H1 (cell line): ENCODE measurements around the gene CACNA2D4. TPM values are rescaled to one million over a fixed set of nuclear protein-coding genes. Genes with fewer than 3 reads are reported as not detected.

Experiments used
- CTCF ChIA-PET: fragments of 300-600 bp; sonication (Branson Sonifier 250); formaldehyde crosslinking; loops from one replicate; lab custom pipeline; 2021; ENCODE audit not compliant: partially characterized antibody; lab: Charles Lee
- POLR2A ChIA-PET: fragments of 300-600 bp; sonication (Branson Sonifier 250); formaldehyde crosslinking; loops from one replicate; lab custom pipeline; 2021; ENCODE audit warnings: inconsistent platforms; ENCODE audit not compliant: partially characterized antibody; lab: Charles Lee
- DNase-seq, 2 experiments: peaks; one replicate each; pipeline versions ENCODE4 v3.0.0 to v3.0.0-alpha.2; 2010 to 2022; ENCODE audit warnings: low spot score in 2 of 2, low read depth in 1 of 2, mixed read lengths in 1 of 2
- FAIRE-seq: peaks from 2 replicates; lab custom pipeline; 2011; peaks lifted over from hg19 to GRCh38; lab: Jason Lieb, UNC
- H2AFZ ChIP-seq: 2 replicates; pipeline ENCODE4 v1.8.1; 2012; ENCODE audit warnings: low read length, inconsistent platforms
- H2AK5ac ChIP-seq: 2 replicates; pipeline ENCODE4 v1.6.1; 2013; ENCODE audit warnings: low read depth, low read length
- H2BK120ac ChIP-seq: replicated peaks from 2 replicates; pipeline ENCODE3; 2013; ENCODE audit warnings: low read depth, low read length, inconsistent platforms
- H2BK12ac ChIP-seq: 2 replicates; pipeline ENCODE4 v1.6.1; 2013; ENCODE audit warnings: low read depth, low read length
- H2BK15ac ChIP-seq: 2 replicates; pipeline ENCODE4 v1.6.1; 2013; ENCODE audit warnings: low read length
- H2BK20ac ChIP-seq: 2 replicates; pipeline ENCODE4 v1.6.1; 2013; ENCODE audit warnings: low read length
- H2BK5ac ChIP-seq: 2 replicates; pipeline ENCODE4 v1.6.1; 2013; ENCODE audit warnings: low read depth, low read length
- H3K14ac ChIP-seq: 2 replicates; pipeline ENCODE4 v1.6.1; 2013; ENCODE audit warnings: inconsistent platforms; ENCODE audit not compliant: insufficient read length
- H3K18ac ChIP-seq: 2 replicates; pipeline ENCODE4 v1.6.1; 2013; ENCODE audit warnings: low read length; ENCODE audit errors: extremely low read depth
- H3K23ac ChIP-seq: 2 replicates; pipeline ENCODE4 v1.6.1; 2013; ENCODE audit warnings: inconsistent platforms; ENCODE audit not compliant: insufficient read length
- H3K23me2 ChIP-seq: 2 replicates; pipeline ENCODE4 v1.6.1; 2013; ENCODE audit warnings: low read depth, low read length
- H3K27ac ChIP-seq: 2 replicates; pipeline ENCODE4 v1.6.1; 2011; ENCODE audit warnings: low read depth, low read length, inconsistent platforms
- H3K27me3 ChIP-seq, 4 experiments: replicated peaks in 1 of 4; 1 replicate in 1 of 4; 2 replicates in 3 of 4; pipeline versions ENCODE4 v1.6.1 to v1.8.1; 2011 to 2013; ENCODE audit warnings: low read length in 3 of 4, mild to moderate bottlenecking in 3 of 4, inconsistent platforms in 2 of 4, mixed read lengths in 2 of 4, moderate library complexity in 1 of 4; ENCODE audit not compliant: control insufficient read depth in 3 of 4, insufficient read depth in 3 of 4; ENCODE audit errors: extremely low read depth in 1 of 4
- H3K36me3 ChIP-seq, 4 experiments: 2 replicates each; pipeline versions ENCODE4 v1.6.1 to v1.8.1; 2011 to 2013; ENCODE audit warnings: mild to moderate bottlenecking in 4 of 4, low read length in 3 of 4, moderate library complexity in 2 of 4, control low read depth in 1 of 4, inconsistent platforms in 1 of 4; ENCODE audit not compliant: insufficient read depth in 4 of 4, control insufficient read depth in 2 of 4
- H3K4ac ChIP-seq: replicated peaks from 2 replicates; pipeline ENCODE3; 2013; ENCODE audit warnings: low read length, low read depth, mixed read lengths, inconsistent platforms; ENCODE audit not compliant: insufficient read length
- H3K4me1 ChIP-seq, 4 experiments: replicated peaks in 1 of 4; 1 replicate in 1 of 4; 2 replicates in 3 of 4; pipeline versions ENCODE4 v1.6.1 to v1.8.1; 2011 to 2013; ENCODE audit warnings: low read length in 3 of 4, inconsistent platforms in 2 of 4, mixed read lengths in 1 of 4; ENCODE audit not compliant: insufficient read depth in 4 of 4, control insufficient read depth in 3 of 4
- H3K4me2 ChIP-seq, 2 experiments: 2 replicates each; pipeline versions ENCODE4 v1.6.1 to v1.8.1; 2011 to 2013; ENCODE audit warnings: low read depth in 2 of 2, low read length in 2 of 2, control low read depth in 1 of 2, inconsistent platforms in 1 of 2, mild to moderate bottlenecking in 1 of 2; ENCODE audit not compliant: insufficient read depth in 1 of 2
- H3K4me3 ChIP-seq, 4 experiments: fragments of 200-600, 300-600 bp in 1 of 4; sonication (generic), shearing (Covaris generic), sonication (Bioruptor Twin) in 1 of 4; 2 replicates each; pipeline versions ENCODE4 v1.5.1 to v1.8.1; 2011 to 2016; ENCODE audit warnings: low read length in 4 of 4, low read depth in 3 of 4, control low read depth in 2 of 4, inconsistent platforms in 2 of 4, mild to moderate bottlenecking in 2 of 4, mixed read lengths in 1 of 4, moderate library complexity in 1 of 4; ENCODE audit not compliant: insufficient read depth in 2 of 4; ENCODE audit errors: extremely low read depth in 1 of 4
- H3K56ac ChIP-seq: replicated peaks from 2 replicates; pipeline ENCODE3; 2013; ENCODE audit warnings: low read depth, mild to moderate bottlenecking, mixed read lengths, low read length, inconsistent platforms; ENCODE audit not compliant: insufficient read length
- H3K79me1 ChIP-seq: 2 replicates; pipeline ENCODE4 v1.6.1; 2013; ENCODE audit warnings: low read depth, low read length, control low read depth
- H3K79me2 ChIP-seq, 2 experiments: 2 replicates each; pipeline versions ENCODE4 v1.6.1 to v1.8.1; 2012 to 2013; ENCODE audit warnings: low read length in 2 of 2, mild to moderate bottlenecking in 2 of 2, inconsistent platforms in 1 of 2; ENCODE audit not compliant: insufficient read depth in 2 of 2, control insufficient read depth in 1 of 2
- H3K9ac ChIP-seq, 4 experiments: replicated peaks in 1 of 4; 1 replicate in 1 of 4; 2 replicates in 3 of 4; pipeline versions ENCODE4 v1.6.1 to v1.8.1; 2011 to 2013; ENCODE audit warnings: low read depth in 3 of 4, low read length in 3 of 4, control low read depth in 2 of 4, mild to moderate bottlenecking in 2 of 4, moderate library complexity in 2 of 4, inconsistent platforms in 1 of 4; ENCODE audit errors: extremely low read depth in 1 of 4
- H3K9me3 ChIP-seq, 2 experiments: 2 replicates each; pipeline versions ENCODE4 v1.6.1 to v1.8.1; 2012 to 2013; ENCODE audit warnings: mild to moderate bottlenecking in 2 of 2, moderate library complexity in 2 of 2, control low read depth in 1 of 2, inconsistent platforms in 1 of 2, low read depth in 1 of 2, low read length in 1 of 2, mixed read lengths in 1 of 2; ENCODE audit not compliant: insufficient read depth in 2 of 2
- H4K20me1 ChIP-seq, 2 experiments: replicated peaks in 1 of 2; 2 replicates each; pipeline versions ENCODE3 to v1.8.1; 2011 to 2013; ENCODE audit warnings: inconsistent platforms in 2 of 2, low read length in 2 of 2, mild to moderate bottlenecking in 1 of 2; ENCODE audit not compliant: insufficient read depth in 2 of 2, control insufficient read depth in 1 of 2
- H4K5ac ChIP-seq: 2 replicates; pipeline ENCODE4 v1.6.1; 2013; ENCODE audit warnings: low read length, low read depth, mixed read lengths, inconsistent platforms; ENCODE audit not compliant: insufficient read length
- H4K8ac ChIP-seq: 2 replicates; pipeline ENCODE4 v1.8.0; 2013; ENCODE audit warnings: mild to moderate bottlenecking, moderate library complexity, low read length, inconsistent platforms; ENCODE audit not compliant: insufficient read depth; ENCODE audit errors: extremely low read depth
- H4K91ac ChIP-seq: replicated peaks from 2 replicates; pipeline ENCODE3; 2013; ENCODE audit warnings: low read length, mixed read lengths, inconsistent platforms; ENCODE audit not compliant: insufficient read length
- BACH1 ChIP-seq: IDR thresholded peaks from 2 replicates; pipeline ENCODE4 v1.6.1; 2012; ENCODE audit warnings: low read length, improper control_type of control experiment
- KDM5A ChIP-seq: fragments of 200-600 bp; IDR thresholded peaks from 2 replicates; pipeline ENCODE4 v1.7.1; 2012; ENCODE audit warnings: mild to moderate bottlenecking, low read length, inconsistent platforms, mixed read lengths
- SAP30 ChIP-seq: fragments of 300-600 bp; sonication (generic); IDR thresholded peaks from 2 replicates; pipeline ENCODE4 v1.7.1; 2012; ENCODE audit warnings: low read length, moderate library complexity, mild to moderate bottlenecking, inconsistent platforms; ENCODE audit not compliant: insufficient read depth, insufficient replicate concordance
- SP4 ChIP-seq: IDR thresholded peaks from 2 replicates; pipeline ENCODE4 v1.6.1; 2012; ENCODE audit warnings: low read length, inconsistent platforms
- TEAD4 ChIP-seq: IDR thresholded peaks from 2 replicates; pipeline ENCODE4 v1.6.1; 2012; ENCODE audit warnings: low read depth, low read length, inconsistent platforms, mixed read lengths
- WGBS, 2 experiments: shearing (Covaris generic) in 1 of 2; methylation state at CpG; one replicate each; pipeline versions ENCODE4 v1.1.6 to v1.1.7; 2013 to 2015; ENCODE audit warnings: low lambda C conversion rate in 2 of 2, mixed read lengths in 2 of 2, inconsistent platforms in 1 of 2, low coverage in 1 of 2, missing lambda C conversion rate in 1 of 2; ENCODE audit not compliant: insufficient replicate concordance in 2 of 2, insufficient coverage in 1 of 2, insufficient read length in 1 of 2; ENCODE audit errors: extremely low coverage in 1 of 2, missing lambda C conversion rate in 1 of 2; 5-methylcytosine and 5-hydroxymethylcytosine counted together
- polyA plus RNA-seq, 7 experiments: library from polyadenylated mRNA; depleted of rRNA in 3 of 7; stranded (reverse) in 5 of 7; unstranded in 2 of 7; fragments of >200 nt in 5 of 7; fragments of 200-250 nt in 2 of 7; gene quantifications; 1 replicate in 5 of 7; 2 replicates in 1 of 7; 4 replicates in 1 of 7; pipeline versions ENCODE4 v1.2.1 to v1.2.3, GENCODE V29; 2011 to 2013; ENCODE audit warnings: missing spikeins in 2 of 7, mixed read lengths in 2 of 7
- total RNA-seq: library from RNA; stranded (reverse); fragmentation: NEBNext Ultra II Directional; extraction: Animal tissue kit (Norgen Biotek cat#: 25700); gene quantifications from 2 replicates; pipeline ENCODE4 v1.2.1, GENCODE V29; 2021

CACNA2D4 gene
- total and polyA plus RNA-seq, 2 of the 8 experiments (the other 6 are each of a cell fraction or from before 2014, with no cell fraction given) = 0.44 to 0.88 TPM

GRCh38 chr12:1767407-1768090 is 150.9 kb downstream of the CACNA2D4 start:
- WGBS, 2 experiments = 85% methylated on average over 1 of the region's 1 CpG; no CpG with 5 or more reads in 1 of the 2 experiments
- Histone ChIP-seq H2AFZ (no peak overlapping the region), H3K36me3 (no peaks in the 10 kb centered on the region; a peak in 1 of 8 replicates), H3K79me2 (peaks cover 0 to 43% of the 10 kb centered on the region in 2 experiments; a peak in 2 of 4 replicates), H4K20me1 (peaks cover 2 to 6% of the 10 kb centered on the region in 2 experiments), H2BK120ac (no peak overlapping the region), H3K27me3 (no peaks in the 10 kb centered on the region), H3K4me1 (peaks cover 0 to 3% (median 0%) of the 10 kb centered on the region in 4 experiments; a peak in 2 of 7 replicates), H3K4me2 (no peak overlapping the region), H4K8ac (no peak overlapping the region), H2BK15ac (no peak overlapping the region), H3K14ac (no peak overlapping the region), H2AK5ac (no peak overlapping the region), H3K27ac (no peak overlapping the region), H4K5ac (no peak overlapping the region), H3K23ac (no peak overlapping the region), H2BK5ac (no peak overlapping the region), H3K23me2 (no peaks in the 10 kb centered on the region; the same call in 1 of the 2 replicates), H3K79me1 (peaks cover 3% of the 10 kb centered on the region; the same call in 1 of the 2 replicates), H3K4me3 (no peak overlapping the region), H2BK20ac (no peak overlapping the region), H3K18ac (no peak overlapping the region), H3K56ac (no peak overlapping the region), H4K91ac (no peak overlapping the region), H3K4ac (no peak overlapping the region), H3K9me3 (no peaks in the 10 kb centered on the region), H2BK12ac (no peak overlapping the region), H3K9ac (no peak overlapping the region)
- POLR2A ChIA-PET = interaction anchor here (1.2 to 1.6 kb wide), 2 partner anchors 9 to 76 kb away, joined by 3 to 4 read pairs; no protein-coding TSS in a partner anchor
- no peak for DNase-seq
- TF ChIP-seq SAP30 (no peak), BACH1 (no peak), SP4 (no peak), TEAD4 (no peak), KDM5A (no peak)
- CTCF ChIA-PET = interaction anchor here (0.8 to 1.1 kb wide), 4 partner anchors 11 to 173 kb away, joined by 3 to 5 read pairs (median 4); no protein-coding TSS in a partner anchor
- no peak for FAIRE-seq
